AG10803 (cell line): ENCODE data around the gene AKAP12.
A peak's percentile ranks its signal among the peaks of the same experiment; 100 is the strongest.

Source experiments
- DNase-seq: peaks from one replicate; pipeline ENCODE4 v3.0.0; 2010; ENCODE audit warnings: low read depth
- H3K4me3 ChIP-seq: 2 replicates; pipeline ENCODE4 v1.5.1; 2011; ENCODE audit warnings: mild to moderate bottlenecking, low read length, control low read depth
- CTCF ChIP-seq: conservative IDR thresholded peaks from 2 replicates; pipeline ENCODE4 v1.5.1; 2011; ENCODE audit warnings: mild to moderate bottlenecking, low read length, control low read depth, inconsistent platforms

Gene AKAP12

DNA sequence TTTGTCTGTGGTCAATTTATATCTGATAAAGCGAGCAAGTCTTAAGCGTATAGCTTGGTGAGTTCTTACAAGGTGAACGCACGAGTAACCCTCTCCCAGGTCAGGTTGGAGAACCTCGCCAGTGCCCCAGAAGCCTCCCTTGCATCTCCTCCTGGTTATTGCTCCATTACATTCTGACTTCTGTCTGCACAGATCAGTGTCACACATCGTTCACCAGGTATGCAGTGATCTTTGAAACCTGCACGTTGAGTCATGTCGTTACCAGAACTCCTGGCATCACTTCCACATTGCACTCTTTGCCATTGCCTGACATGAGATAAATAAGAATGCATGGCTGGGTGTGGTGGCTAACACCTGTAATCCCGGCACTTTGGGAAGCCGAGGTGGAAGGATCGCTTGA, 44.2 kb downstream of the AKAP12 start:
- no peak for DNase-seq
- no peak overlapping the region for H3K4me3 ChIP-seq
- TF ChIP-seq CTCF: no peak

DNA sequence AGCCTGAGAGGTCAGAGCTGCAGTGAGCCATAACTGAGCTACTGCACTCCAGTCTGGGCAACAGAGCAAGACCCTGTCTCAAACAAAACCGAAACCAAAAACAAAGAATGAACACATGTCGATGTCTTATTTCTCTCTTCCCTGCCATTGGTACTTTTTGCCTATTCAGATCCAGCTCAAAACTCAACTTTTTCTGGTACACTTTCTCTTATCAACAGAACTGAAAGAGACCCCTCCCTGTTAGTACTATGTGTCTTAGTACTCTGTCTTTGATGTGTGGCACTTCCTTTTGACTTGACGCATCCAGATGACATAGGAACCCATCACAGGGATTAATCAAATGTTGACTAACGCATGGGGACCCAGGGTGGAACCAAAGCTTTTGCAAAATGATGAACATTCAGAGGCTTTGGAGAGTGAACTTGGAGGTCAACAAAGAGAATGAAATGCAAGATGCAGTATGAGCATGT, 44.8 kb downstream of the AKAP12 start:
- H3K4me3 ChIP-seq: no peak overlapping the region
- TF ChIP-seq CTCF: no peak
- no peak for DNase-seq

- no peak overlapping the region for H3K4me3 ChIP-seq
- peak; percentile 75 for DNase-seq
Measured at GRCh38 chr6:151285122-151285521, 45.4 kb downstream of the AKAP12 start.

DNA sequence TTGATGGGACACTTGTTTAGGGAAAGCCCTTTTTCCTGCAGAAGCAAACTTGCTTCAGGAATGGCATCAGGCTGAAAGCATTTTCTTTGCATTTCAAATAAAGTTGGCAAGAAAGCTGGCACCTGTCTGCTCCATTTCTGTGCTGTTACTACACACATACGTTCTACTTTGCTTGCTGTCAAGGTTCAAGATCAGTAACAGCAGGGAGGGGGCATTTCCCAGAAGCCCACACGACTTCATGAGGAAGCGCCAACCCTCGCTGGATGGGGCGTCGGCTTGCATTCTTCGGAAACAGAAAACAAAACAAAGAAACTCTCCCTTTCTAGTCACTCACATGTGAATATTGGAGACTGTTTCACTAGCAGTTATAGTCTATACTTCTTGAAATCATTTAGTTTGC, 46.4 kb downstream of the AKAP12 start:
- no peak overlapping the region for H3K4me3 ChIP-seq
- no peak for TF ChIP-seq CTCF

More at GRCh38 chr6:151285122-151285521, 45.4 kb downstream of the AKAP12 start:
- no peak for TF ChIP-seq CTCF

GRCh38 chr6:151288712-151289398, 49.1 kb downstream of the AKAP12 start:
- no peak overlapping the region for H3K4me3 ChIP-seq
- no peak for DNase-seq
- no peak for TF ChIP-seq CTCF

More for the DNA sequence above, 46.4 kb downstream of the AKAP12 start:
- DNase-seq: no peak

DNA sequence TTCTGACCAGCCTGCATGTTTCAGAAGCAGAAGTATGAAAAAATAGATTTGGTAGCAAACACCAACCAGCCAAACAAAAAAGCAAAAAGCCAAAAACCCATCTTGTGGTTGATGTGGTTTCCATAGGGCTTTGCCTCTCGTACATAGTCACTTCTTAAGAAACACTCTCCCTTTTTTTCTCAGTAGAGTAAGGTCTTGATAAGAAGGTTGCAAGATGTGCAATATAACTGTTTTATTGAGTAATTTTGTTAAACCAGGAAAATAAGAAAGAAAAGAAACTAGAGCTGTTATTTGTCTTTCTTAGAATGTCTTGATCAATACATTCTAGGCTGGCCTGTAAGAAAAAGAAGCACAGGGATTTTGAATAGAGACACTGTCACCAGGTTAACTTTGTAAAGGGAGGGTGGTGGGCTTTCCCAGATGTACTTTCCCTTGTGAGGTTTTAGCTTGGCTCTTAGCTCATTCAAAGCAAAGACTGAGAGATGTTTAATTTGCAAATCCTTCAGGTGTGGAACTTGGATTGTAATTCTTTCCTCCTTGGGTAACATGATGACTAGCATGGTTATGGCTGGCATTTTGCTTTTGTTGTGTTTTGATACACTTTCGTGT, 49.7 kb downstream of the AKAP12 start:
- TF ChIP-seq CTCF: no peak
- DNase-seq: no peak
- H3K4me3 ChIP-seq: no peak overlapping the region
